Astrocyte (in vitro differentiated cells and primary cell): ENCODE results near the gene NHLRC3. TPM values are rescaled to one million over a fixed set of nuclear protein-coding genes. Genes with fewer than 3 reads are reported as not detected.

Experiments used
- DNase-seq: peaks from one replicate; pipeline ENCODE4 v3.0.0-alpha.2; 2010; ENCODE audit warnings: low read depth
- FAIRE-seq: peaks from 2 replicates; lab custom pipeline; 2011; peaks lifted over from hg19 to GRCh38; lab: Jason Lieb, UNC
- H2AFZ ChIP-seq: 2 replicates; pipeline ENCODE4 v1.6.0; 2012; ENCODE audit warnings: low read depth, low read length, inconsistent platforms
- H3K27ac ChIP-seq: 2 replicates; pipeline ENCODE4 v1.5.1; 2011; ENCODE audit warnings: low read depth, low read length, inconsistent platforms
- H3K27me3 ChIP-seq: 2 replicates; pipeline ENCODE4 v1.6.0; 2011; ENCODE audit warnings: low read length, inconsistent platforms; ENCODE audit not compliant: insufficient read depth
- H3K36me3 ChIP-seq: 2 replicates; pipeline ENCODE4 v1.5.1; 2011; ENCODE audit warnings: low read length, inconsistent platforms; ENCODE audit not compliant: insufficient read depth
- H3K4me1 ChIP-seq: 2 replicates; pipeline ENCODE4 v1.5.1; 2011; ENCODE audit warnings: low read length, inconsistent platforms; ENCODE audit not compliant: insufficient read depth
- H3K4me2 ChIP-seq: 2 replicates; pipeline ENCODE4 v1.6.0; 2012; ENCODE audit warnings: low read length, inconsistent platforms
- H3K4me3 ChIP-seq: 2 replicates; pipeline ENCODE4 v1.5.1; 2011; ENCODE audit warnings: low read depth, mild to moderate bottlenecking, low read length, inconsistent platforms; ENCODE audit not compliant: insufficient read depth
- H3K79me2 ChIP-seq: 2 replicates; pipeline ENCODE4 v1.6.0; 2012; ENCODE audit warnings: mild to moderate bottlenecking, low read length, inconsistent platforms; ENCODE audit not compliant: insufficient read depth
- H3K9ac ChIP-seq: 2 replicates; pipeline ENCODE4 v1.6.0; 2012; ENCODE audit warnings: mild to moderate bottlenecking, low read length, inconsistent platforms
- H3K9me3 ChIP-seq: 2 replicates; pipeline ENCODE4 v1.5.1; 2012; ENCODE audit warnings: low read depth, mild to moderate bottlenecking, low read length, inconsistent platforms; ENCODE audit not compliant: insufficient read depth
- H4K20me1 ChIP-seq: 2 replicates; pipeline ENCODE4 v1.6.0; 2012; ENCODE audit warnings: low read length, inconsistent platforms; ENCODE audit not compliant: insufficient read depth
- H3K27ac Mint-ChIP-seq: one replicate; pipeline ENCODE4 v1.8.0; 2021; ENCODE audit warnings: mild to moderate bottlenecking, mixed read lengths; ENCODE audit not compliant: unreplicated experiment
- H3K27me3 Mint-ChIP-seq: one replicate; pipeline ENCODE4 v1.8.0; 2021; ENCODE audit warnings: low read depth, mixed read lengths; ENCODE audit not compliant: unreplicated experiment
- H3K36me3 Mint-ChIP-seq: one replicate; pipeline ENCODE4 v1.8.0; 2021; ENCODE audit warnings: low read depth, mixed read lengths; ENCODE audit not compliant: unreplicated experiment
- H3K4me1 Mint-ChIP-seq: one replicate; pipeline ENCODE4 v1.8.0; 2021; ENCODE audit warnings: low read depth, mixed read lengths; ENCODE audit not compliant: unreplicated experiment
- H3K4me3 Mint-ChIP-seq: one replicate; pipeline ENCODE4 v1.8.0; 2021; ENCODE audit warnings: mild to moderate bottlenecking, moderate library complexity, mixed read lengths; ENCODE audit not compliant: unreplicated experiment
- H3K9me3 Mint-ChIP-seq: one replicate; pipeline ENCODE4 v1.8.0; 2021; ENCODE audit warnings: mild to moderate bottlenecking, mixed read lengths; ENCODE audit not compliant: unreplicated experiment
- EZH2 ChIP-seq: IDR thresholded peaks from 2 replicates; pipeline ENCODE4 v1.6.1; 2012; ENCODE audit warnings: mild to moderate bottlenecking, low read length, inconsistent platforms; ENCODE audit not compliant: insufficient read depth
- total RNA-seq: library from RNA; stranded (reverse); gene quantifications from 2 replicates; pipeline ENCODE4 v1.2.1, GENCODE V29; 2021
- TF ChIP-seq, protein P1 (sequence below): IDR thresholded peaks from 2 replicates; pipeline ENCODE4 v1.5.1; 2011; ENCODE audit warnings: low read depth, mild to moderate bottlenecking, inconsistent platforms, low read length, moderate library complexity; ENCODE audit not compliant: insufficient read depth

Gene NHLRC3
- total RNA-seq, 1 donor from 2014 or later, result 8.2 TPM

DNA sequence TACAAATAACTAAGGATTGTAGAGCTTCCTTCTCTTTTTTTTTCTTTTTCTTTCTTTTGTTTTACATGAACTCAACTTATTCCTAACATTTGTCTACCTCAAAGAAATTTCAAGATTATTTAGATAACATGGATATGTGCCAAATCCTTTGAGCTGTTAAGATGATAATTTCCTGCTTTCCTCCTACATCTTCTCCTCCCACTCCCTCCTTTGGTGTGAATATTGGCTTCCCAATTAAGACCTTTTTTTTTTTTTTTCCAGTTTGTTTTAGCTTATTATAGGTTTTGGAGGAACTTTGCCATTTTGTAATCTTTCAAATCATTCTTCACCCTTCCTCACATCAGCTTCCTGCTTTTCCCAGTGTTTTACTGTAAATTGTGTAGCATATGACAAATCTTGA is 10.6 kb downstream of the NHLRC3 start:
- Mint-ChIP-seq H3K36me3 (no peaks in the 10 kb centered on the region), H3K27me3 (no peaks in the 10 kb centered on the region), H3K27ac (no peak overlapping the region), H3K9me3 (no peaks in the 10 kb centered on the region), H3K4me3 (no peak overlapping the region), H3K4me1 (no peaks in the 10 kb centered on the region)
- H3K9me3 ChIP-seq, result no peaks in the 10 kb centered on the region
- DNase-seq (no peak), FAIRE-seq (no peak)
- no peak overlapping the region for H3K9ac ChIP-seq
- H3K27me3 ChIP-seq, result no peaks in the 10 kb centered on the region
- TF ChIP-seq EZH2, result no peak
- no peak overlapping the region for H2AFZ ChIP-seq
- H3K4me3 ChIP-seq, result no peak overlapping the region
- H3K4me2 ChIP-seq, result no peak overlapping the region
- no peaks in the 10 kb centered on the region for H3K36me3 ChIP-seq
- H3K79me2 ChIP-seq, result no peaks in the 10 kb centered on the region
- H3K4me1 ChIP-seq, result no peaks in the 10 kb centered on the region
- H4K20me1 ChIP-seq, result no peaks in the 10 kb centered on the region
- no peak overlapping the region for H3K27ac ChIP-seq

DNA sequence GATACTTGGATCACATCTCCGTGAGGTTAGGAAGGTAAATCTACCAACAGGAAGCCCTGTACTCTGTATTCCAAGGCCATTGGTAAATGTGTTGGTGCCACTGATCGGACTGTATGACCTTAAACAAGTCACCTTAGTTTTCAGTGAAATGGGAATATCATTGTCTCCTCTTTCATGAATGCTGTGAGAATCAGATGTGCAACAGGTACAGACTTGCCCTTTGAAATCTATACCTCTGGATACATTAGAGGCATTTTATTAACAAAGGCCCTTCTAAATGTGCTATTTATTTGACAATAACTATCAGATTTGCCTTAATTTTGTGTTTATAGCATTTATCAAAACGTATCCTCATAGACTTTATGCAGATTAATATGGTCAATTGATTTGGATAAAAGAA is 11.0 kb downstream of the NHLRC3 start:
- no peak overlapping the region for H3K4me3 Mint-ChIP-seq
- no peaks in the 10 kb centered on the region for H3K9me3 Mint-ChIP-seq

DNA sequence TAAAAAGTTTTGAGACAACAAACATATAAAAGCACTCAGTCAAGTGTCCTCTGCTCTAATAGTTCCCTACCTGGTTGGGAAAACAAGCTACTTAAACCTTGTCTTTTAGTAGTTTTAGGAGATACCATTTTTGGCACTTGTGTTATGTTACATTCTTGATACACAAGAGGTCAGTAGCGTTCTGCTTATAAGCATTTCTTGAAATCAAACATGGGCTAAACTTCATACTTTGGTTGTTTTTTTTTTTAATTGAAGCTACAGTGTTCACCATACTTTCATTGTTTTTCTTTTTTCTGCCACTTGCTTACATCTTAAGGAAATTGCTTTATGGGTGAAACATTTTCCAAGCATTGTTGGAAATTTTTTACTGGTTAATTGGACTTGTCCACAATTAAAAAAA is 12.9 kb downstream of the NHLRC3 start:
- H2AFZ ChIP-seq, result no peak overlapping the region
- no peak overlapping the region for H3K27ac ChIP-seq
- no peaks in the 10 kb centered on the region for H3K27me3 Mint-ChIP-seq
- no peaks in the 10 kb centered on the region for H3K4me1 Mint-ChIP-seq
- DNase-seq (peak; percentile 24), FAIRE-seq (no peak)
- no peak overlapping the region for H3K9ac ChIP-seq
- no peaks in the 10 kb centered on the region for H3K9me3 ChIP-seq
- H4K20me1 ChIP-seq, result no peaks in the 10 kb centered on the region
- TF ChIP-seq, protein P1, sequence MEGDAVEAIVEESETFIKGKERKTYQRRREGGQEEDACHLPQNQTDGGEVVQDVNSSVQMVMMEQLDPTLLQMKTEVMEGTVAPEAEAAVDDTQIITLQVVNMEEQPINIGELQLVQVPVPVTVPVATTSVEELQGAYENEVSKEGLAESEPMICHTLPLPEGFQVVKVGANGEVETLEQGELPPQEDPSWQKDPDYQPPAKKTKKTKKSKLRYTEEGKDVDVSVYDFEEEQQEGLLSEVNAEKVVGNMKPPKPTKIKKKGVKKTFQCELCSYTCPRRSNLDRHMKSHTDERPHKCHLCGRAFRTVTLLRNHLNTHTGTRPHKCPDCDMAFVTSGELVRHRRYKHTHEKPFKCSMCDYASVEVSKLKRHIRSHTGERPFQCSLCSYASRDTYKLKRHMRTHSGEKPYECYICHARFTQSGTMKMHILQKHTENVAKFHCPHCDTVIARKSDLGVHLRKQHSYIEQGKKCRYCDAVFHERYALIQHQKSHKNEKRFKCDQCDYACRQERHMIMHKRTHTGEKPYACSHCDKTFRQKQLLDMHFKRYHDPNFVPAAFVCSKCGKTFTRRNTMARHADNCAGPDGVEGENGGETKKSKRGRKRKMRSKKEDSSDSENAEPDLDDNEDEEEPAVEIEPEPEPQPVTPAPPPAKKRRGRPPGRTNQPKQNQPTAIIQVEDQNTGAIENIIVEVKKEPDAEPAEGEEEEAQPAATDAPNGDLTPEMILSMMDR, result peak; percentile 48
- TF ChIP-seq EZH2, result no peak
- no peak overlapping the region for H3K4me3 ChIP-seq
- H3K4me1 ChIP-seq, result no peaks in the 10 kb centered on the region
- H3K36me3 Mint-ChIP-seq, result no peaks in the 10 kb centered on the region
- H3K36me3 ChIP-seq, result no peaks in the 10 kb centered on the region
- no peak overlapping the region for H3K27ac Mint-ChIP-seq
- no peaks in the 10 kb centered on the region for H3K79me2 ChIP-seq
- no peak overlapping the region for H3K4me3 Mint-ChIP-seq
- H3K9me3 Mint-ChIP-seq, result no peaks in the 10 kb centered on the region
- no peak overlapping the region for H3K4me2 ChIP-seq
- H3K27me3 ChIP-seq, result no peaks in the 10 kb centered on the region

More for the DNA sequence above, 11.0 kb downstream of the NHLRC3 start:
- Histone ChIP-seq H3K27me3 (no peaks in the 10 kb centered on the region), H3K9me3 (no peaks in the 10 kb centered on the region), H3K4me2 (no peak overlapping the region), H2AFZ (no peak overlapping the region), H3K4me1 (no peaks in the 10 kb centered on the region), H3K9ac (no peak overlapping the region), H3K27ac (no peak overlapping the region), H3K4me3 (no peak overlapping the region), H4K20me1 (no peaks in the 10 kb centered on the region), H3K36me3 (no peaks in the 10 kb centered on the region), H3K79me2 (no peaks in the 10 kb centered on the region)
- TF ChIP-seq EZH2, result no peak
- TF ChIP-seq, protein P1, result no peak
- no peaks in the 10 kb centered on the region for H3K27me3 Mint-ChIP-seq
- no peaks in the 10 kb centered on the region for H3K4me1 Mint-ChIP-seq
- H3K27ac Mint-ChIP-seq, result no peak overlapping the region
- no peaks in the 10 kb centered on the region for H3K36me3 Mint-ChIP-seq
- no peak for FAIRE-seq
- DNase-seq, result no peak
